GM19240 (cell line): ENCODE measurements around the gene SMARCA4.

Experiments used
- DNase-seq: peaks from one replicate; pipeline ENCODE4 v3.0.0; 2011; ENCODE audit warnings: low spot score; ENCODE audit not compliant: insufficient read length

The SMARCA4 gene

GRCh38 chr19:11010041-11010440, 49.2 kb downstream of the SMARCA4 start:
- no peak for DNase-seq

GRCh38 chr19:11012507-11012906, 51.7 kb downstream of the SMARCA4 start:
- DNase-seq: no peak

DNA sequence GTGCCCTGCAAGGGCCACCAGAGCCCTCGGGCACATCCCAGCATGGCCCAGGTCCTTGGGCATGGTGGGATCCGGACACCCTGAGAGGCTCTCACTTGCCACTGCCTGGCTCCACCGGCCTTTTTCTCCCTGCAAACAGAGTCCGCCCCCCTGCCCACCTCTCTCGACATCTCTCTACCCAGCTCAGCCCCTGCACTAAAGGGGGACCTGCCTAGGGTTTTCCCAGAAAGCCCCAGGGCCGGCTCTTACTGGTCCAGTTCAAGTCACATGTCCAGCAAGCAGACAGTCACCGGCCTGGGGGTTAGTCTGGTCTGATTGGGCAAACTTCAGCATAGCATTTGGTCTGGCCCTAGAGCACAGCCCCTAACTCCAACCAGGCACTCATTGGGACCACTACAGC, 52.9 kb downstream of the SMARCA4 start:
- no peak for DNase-seq

DNA sequence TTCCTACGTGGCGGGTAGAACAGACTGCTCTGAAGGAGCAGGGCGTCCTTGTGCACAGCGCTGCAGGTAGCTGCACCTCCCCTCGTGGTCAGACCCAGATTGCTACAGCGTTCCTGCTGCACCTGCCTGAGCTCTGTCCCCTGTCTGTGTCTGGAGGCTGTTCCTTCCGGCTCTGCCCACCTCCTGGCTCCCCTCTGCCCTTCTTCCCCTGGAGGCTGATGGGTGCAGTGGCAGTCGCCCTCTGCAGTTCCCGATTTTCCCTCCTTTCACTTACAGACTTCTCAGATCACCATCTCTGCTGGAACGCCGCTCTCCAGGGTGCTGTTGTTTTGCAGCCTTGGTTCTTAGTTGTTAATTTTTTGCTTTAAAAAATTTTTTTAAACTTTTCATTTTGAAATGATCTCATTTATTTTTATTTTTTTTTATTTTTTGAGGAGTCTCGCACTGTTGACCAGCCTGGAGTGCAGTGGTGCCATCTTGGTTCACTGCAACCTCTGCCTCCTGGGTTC, 53.6 kb downstream of the SMARCA4 start:
- no peak for DNase-seq

- no peak for DNase-seq
Observed at GRCh38 chr19:11016631-11017030, 55.8 kb downstream of the SMARCA4 start.

DNA sequence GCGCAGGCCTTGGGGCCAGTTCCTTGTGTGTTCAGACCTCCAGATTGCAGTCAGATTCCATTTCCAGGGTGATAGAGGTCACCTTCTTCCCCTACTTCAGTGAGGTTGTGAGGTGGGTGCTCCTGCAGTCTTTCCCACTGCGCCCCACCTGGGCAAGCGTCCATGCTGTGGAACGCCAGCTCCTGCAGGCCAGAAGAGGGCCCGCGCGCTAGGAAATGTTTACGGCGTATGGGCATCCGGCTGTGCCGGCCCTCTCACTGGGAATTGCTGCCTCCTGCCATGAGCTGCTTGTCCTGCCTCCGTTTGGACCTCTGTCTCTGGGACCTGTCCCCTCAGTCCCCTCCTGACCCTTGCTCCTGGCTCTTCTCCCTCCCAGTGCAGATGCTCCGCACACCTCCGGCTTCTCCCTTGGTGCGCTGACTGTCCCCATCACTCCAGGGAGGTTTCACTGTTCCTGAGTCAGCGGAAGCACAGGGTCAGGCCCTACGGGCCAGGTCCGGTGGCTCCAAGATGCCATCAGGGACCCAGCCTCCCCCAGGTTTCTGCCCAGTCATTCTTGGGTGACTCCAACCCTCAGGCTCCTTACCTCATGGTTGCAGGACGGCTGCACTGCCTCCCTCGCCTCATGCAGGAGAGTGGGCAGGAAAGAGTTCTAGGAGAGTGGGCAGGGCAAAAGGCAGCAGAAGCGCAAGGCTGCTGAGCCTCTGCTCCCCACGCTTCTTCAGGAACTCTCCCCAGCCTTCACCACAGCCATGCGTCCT, 56.6 kb downstream of the SMARCA4 start:
- DNase-seq: no peak

- no peak for DNase-seq
Observed at GRCh38 chr19:11018179-11018578, 57.3 kb downstream of the SMARCA4 start.

- DNase-seq: no peak
Observed at GRCh38 chr19:11018763-11019162, 57.9 kb downstream of the SMARCA4 start.

GRCh38 chr19:11019262-11019661, 58.4 kb downstream of the SMARCA4 start:
- no peak for DNase-seq

DNA sequence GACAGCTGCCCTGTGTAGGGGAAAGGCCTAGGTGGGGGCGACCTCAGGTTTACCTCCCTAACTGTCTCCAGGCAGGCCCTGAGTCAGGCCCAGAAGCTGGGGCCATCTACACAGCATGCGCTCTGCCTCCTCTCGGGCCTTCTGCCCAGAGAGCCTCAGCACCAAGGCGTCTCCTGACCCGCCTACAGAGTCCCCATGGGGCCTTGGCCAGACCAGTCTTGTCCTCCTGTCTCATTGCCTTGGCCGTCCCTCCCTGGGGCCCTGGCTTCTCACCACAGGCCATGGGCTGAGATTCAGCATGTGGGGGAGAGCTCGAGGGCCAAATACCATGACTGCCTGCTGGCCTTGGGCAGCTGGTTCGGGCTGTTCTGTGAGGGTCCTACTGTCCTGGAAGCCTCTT, 59.0 kb downstream of the SMARCA4 start:
- no peak for DNase-seq

GRCh38 chr19:11020423-11020822, 59.6 kb downstream of the SMARCA4 start:
- DNase-seq: no peak

DNA sequence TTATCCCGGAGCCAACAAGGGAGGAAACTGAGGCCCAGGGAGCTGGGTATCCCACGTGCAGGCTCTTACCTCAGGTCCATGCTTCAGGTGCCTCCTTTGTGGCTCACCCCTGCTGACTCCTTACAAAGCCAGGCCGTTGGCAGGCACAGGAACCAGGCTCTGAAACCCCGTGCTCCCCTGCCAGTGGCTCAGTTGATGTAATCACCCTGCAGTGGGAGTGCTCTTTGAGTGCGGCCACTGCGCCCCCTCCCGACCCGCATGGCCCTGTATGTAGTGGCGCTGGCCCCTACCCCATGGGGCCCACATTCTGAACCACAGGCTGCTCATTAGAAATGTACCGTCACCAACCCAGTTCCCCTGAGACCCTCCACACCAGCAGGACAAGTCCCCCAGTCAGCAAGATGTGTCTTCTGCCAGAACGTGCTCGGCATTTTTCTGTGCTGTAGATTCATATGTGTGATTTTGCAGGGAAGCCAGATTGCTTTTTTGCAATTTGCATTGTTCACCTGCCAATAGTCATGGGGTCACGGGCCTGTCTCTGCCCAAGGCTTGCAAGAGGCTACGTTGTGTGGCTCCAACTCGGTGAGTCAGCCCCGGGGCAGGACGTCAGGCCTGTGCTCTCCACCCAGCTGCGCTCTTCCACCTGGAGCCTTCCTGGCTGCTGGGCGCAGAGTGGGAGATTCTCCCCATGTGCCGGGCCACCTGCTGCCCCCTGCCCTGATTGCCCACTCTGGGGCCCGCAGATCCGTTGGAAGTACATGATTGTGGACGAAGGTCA, 60.3 kb downstream of the SMARCA4 start:
- no peak for DNase-seq

GRCh38 chr19:11021760-11022144, 60.9 kb downstream of the SMARCA4 start:
- no peak for DNase-seq

GRCh38 chr19:11023016-11023415, 62.2 kb downstream of the SMARCA4 start:
- DNase-seq: no peak

- DNase-seq: no peak
Observed at GRCh38 chr19:11023710-11024109, 62.9 kb downstream of the SMARCA4 start.

GRCh38 chr19:11024259-11024658, 63.4 kb downstream of the SMARCA4 start:
- DNase-seq: no peak

- DNase-seq: no peak
Observed at GRCh38 chr19:11025006-11025405, 64.2 kb downstream of the SMARCA4 start.

GRCh38 chr19:11025445-11025844, 64.6 kb downstream of the SMARCA4 start:
- no peak for DNase-seq

DNA sequence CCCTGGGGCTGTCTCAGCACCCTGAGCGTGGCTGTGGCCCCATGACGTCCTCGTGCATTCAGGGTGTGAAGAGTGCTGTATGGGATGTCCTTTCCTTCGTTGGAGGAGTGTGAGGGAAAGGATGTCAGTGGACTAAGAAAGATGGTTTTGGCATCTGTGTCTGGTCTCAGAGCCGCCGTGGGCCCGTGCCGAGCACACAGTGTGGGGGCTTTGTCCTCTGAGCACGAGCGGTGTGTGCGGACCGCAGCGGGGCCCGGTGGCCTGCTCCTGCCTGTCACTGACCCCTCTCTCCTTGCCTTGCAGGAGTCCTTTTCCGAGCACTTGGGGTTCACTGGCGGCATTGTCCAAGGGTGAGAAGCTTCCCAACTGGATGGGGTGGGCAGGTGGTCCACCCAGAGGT, 65.2 kb downstream of the SMARCA4 start:
- DNase-seq: no peak

DNA sequence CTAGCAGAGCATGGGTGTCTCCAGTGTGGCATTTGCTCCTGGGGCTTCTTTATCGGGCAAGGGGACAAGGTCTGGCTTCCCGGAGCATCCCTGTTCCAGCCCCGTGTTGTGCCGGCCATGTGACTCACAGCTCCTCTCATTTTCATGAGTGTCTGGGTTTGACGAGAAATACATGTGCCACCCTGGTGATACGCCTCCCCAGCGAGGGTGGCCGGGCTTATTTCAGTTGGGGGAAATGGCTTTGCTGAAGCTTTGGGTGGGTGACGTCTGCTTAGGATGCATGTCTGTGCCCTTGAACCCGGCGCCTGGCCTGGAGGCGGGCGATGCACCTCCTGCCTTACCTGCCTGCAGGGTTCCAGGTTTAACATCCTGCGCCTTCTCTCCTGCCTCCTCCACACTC, 66.6 kb downstream of the SMARCA4 start:
- no peak for DNase-seq

DNA sequence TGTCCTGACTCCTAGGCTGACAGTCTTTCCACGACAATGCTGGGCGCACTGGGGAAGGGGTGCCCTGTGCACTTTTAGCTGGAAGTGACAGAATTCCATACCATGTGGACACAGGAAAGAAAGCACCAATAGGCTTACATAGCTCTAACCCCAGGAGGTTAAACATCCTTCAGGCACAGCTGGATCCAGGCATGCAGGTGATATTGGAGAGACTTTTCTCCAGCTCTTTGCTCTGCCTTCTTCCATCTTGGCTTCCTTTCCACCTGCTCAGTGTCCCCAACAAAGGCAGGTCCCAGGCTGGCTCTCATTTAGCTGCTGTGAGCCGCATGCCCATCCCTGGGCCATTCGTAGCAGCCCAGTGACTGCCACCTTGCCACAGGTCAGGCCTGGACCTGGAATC, 67.3 kb downstream of the SMARCA4 start:
- no peak for DNase-seq

- no peak for DNase-seq
Observed at GRCh38 chr19:11031421-11032070, 70.7 kb downstream of the SMARCA4 start.
